GM23248 (cell line): ENCODE data around the gene ETV6.

Experiments used
- EZH2 ChIP-seq: fragments of 200-600 bp; sonication (generic); IDR thresholded peaks from 2 replicates; pipeline ENCODE4 v1.6.1; 2018; ENCODE audit warnings: antibody characterized with exemption, mild to moderate bottlenecking; ENCODE audit not compliant: insufficient read depth, poor library complexity, severe bottlenecking
- EZH2phosphoT487 ChIP-seq: fragments of 200-600 bp; sonication (generic); IDR thresholded peaks from 2 replicates; pipeline ENCODE4 v1.6.1; 2018; ENCODE audit warnings: antibody characterized with exemption, moderate library complexity, mild to moderate bottlenecking, low read depth; ENCODE audit not compliant: insufficient read depth

DNA sequence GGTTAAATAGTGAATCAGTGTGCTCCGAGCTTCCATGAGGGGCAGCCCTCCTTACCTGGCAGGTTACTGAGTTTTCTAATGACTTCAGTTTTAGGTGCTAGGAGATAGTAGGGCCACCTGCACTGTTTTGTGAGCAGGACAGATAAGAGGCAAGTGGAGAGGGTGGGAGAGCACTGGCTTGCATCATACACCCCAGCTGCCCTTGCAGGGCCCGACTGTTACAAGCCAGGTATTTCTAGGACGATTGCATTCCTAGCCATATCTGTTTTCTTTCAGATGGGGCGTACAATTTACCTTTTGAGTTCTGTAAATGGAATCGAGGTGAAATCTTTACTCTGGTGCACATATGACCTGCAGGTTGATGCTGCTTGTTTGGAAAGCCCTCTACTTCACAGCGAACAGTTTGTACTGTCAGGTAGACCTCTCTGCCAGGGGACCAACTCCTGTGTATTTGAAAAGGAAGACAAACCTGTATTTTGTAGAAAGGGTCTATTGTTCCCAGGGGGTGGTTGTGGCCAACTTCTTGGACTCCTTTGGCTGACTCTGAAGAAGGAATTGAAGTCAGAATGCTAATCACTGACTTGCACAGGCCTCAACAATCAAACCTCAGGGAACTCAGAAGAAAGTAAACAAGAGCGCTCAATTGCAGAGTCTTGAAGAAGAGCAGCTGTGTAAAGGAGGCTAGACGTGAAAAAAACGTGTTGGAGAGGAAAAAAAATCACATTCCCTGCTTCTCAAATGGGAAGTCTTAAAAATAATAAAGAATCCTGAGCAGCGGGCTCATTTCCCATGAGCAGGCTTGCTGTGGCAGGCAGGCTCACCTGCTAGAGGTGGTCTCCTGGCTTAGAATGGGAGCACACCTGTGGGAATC lies 57.3 kb downstream of the ETV6 start:
- TF ChIP-seq EZH2 (no peak), EZH2phosphoT487 (no peak)
